Smooth muscle cell (in vitro differentiated cells): ENCODE data around the gene DESI2. TPM values are rescaled to one million over a fixed set of nuclear protein-coding genes. Genes with fewer than 3 reads are reported as not detected.

ENCODE experiments used
- DNase-seq: peaks from one replicate; lab custom pipeline; 2025; ENCODE audit not compliant: unreplicated experiment; lab: John Stamatoyannopoulos, UW
- H2AFZ ChIP-seq: fragments of 200-600 bp; sonication (generic); 2 replicates; pipeline ENCODE4 v1.6.0; 2016; ENCODE audit warnings: antibody characterized with exemption, low read depth, mild to moderate bottlenecking
- H3F3A ChIP-seq: fragments of 200-600 bp; sonication (generic); 2 replicates; pipeline ENCODE4 v1.6.0; 2017; ENCODE audit warnings: antibody characterized with exemption, low read depth
- H3K27ac ChIP-seq: fragments of 200-600 bp; sonication (generic); 2 replicates; pipeline ENCODE4 v1.5.1; 2016; ENCODE audit warnings: low read depth, mild to moderate bottlenecking
- H3K27me3 ChIP-seq: fragments of 200-600 bp; sonication (generic); 2 replicates; pipeline ENCODE4 v1.6.1; 2016; ENCODE audit warnings: low read depth, mild to moderate bottlenecking
- H3K36me3 ChIP-seq: fragments of 200-600 bp; sonication (generic); 2 replicates; pipeline ENCODE4 v1.5.1; 2016; ENCODE audit warnings: low read depth
- H3K4me1 ChIP-seq: fragments of 200-600 bp; sonication (generic); 2 replicates; pipeline ENCODE4 v1.5.1; 2016; ENCODE audit warnings: low read depth
- H3K4me2 ChIP-seq: fragments of 200-600 bp; sonication (generic); 2 replicates; pipeline ENCODE4 v1.6.0; 2016; ENCODE audit warnings: mild to moderate bottlenecking
- H3K4me3 ChIP-seq: fragments of 200-600 bp; sonication (generic); 2 replicates; pipeline ENCODE4 v1.5.1; 2016; ENCODE audit warnings: mild to moderate bottlenecking
- H3K79me2 ChIP-seq: fragments of 200-600 bp; sonication (generic); 2 replicates; pipeline ENCODE4 v1.6.0; 2016; ENCODE audit warnings: low read depth, mild to moderate bottlenecking
- H3K9ac ChIP-seq: fragments of 200-600 bp; sonication (generic); 2 replicates; pipeline ENCODE4 v1.6.0; 2016; ENCODE audit warnings: low read depth
- H3K9me3 ChIP-seq: fragments of 200-600 bp; sonication (generic); replicated peaks from 2 replicates; pipeline ENCODE4 v1.5.1; 2016; ENCODE audit warnings: low read depth
- H4K20me1 ChIP-seq: fragments of 200-600 bp; sonication (generic); 2 replicates; pipeline ENCODE4 v1.6.0; 2016; ENCODE audit warnings: low read depth
- CTCF ChIP-seq: fragments of 200-600 bp; sonication (generic); IDR thresholded peaks from 2 replicates; pipeline ENCODE4 v1.5.1; 2017; ENCODE audit warnings: borderline replicate concordance, mild to moderate bottlenecking, antibody characterized with exemption; ENCODE audit not compliant: insufficient read depth, poor library complexity, severe bottlenecking
- WGBS: methylation state at CpG from one replicate; pipeline ENCODE4 v1.1.7; 2016; ENCODE audit warnings: low lambda C conversion rate; 5-methylcytosine and 5-hydroxymethylcytosine counted together
- polyA plus RNA-seq: library from polyadenylated mRNA; unstranded; fragments of >200 nt; fragmentation: Nextera tagmentation; extraction: Ambion mirVana; gene quantifications from 2 replicates; pipeline ENCODE4 v1.2.1, GENCODE V29; 2016
- total RNA-seq: library from RNA; depleted of rRNA; stranded (reverse); fragments of >200 nt; gene quantifications from 2 replicates; pipeline ENCODE4 v1.2.3, GENCODE V29; 2014

The DESI2 gene
- total and polyA plus RNA-seq, 2 experiments from 2014 or later, result 31.5 to 56.3 TPM

- Histone ChIP-seq H2AFZ (no peak overlapping the region), H3F3A (no peaks in the 10 kb centered on the region), H3K9me3 (no peaks in the 10 kb centered on the region), H3K4me3 (no peak overlapping the region), H3K36me3 (no peaks in the 10 kb centered on the region), H3K4me1 (no peaks in the 10 kb centered on the region), H3K4me2 (no peak overlapping the region), H3K9ac (no peak overlapping the region), H4K20me1 (no peaks in the 10 kb centered on the region), H3K27ac (no peak overlapping the region), H3K79me2 (no peaks in the 10 kb centered on the region), H3K27me3 (no peaks in the 10 kb centered on the region)
- DNase-seq, result no peak
- 88% methylated on average over 5 of the region's 5 CpGs for WGBS
- no peak for TF ChIP-seq CTCF
These were observed 24.1 kb upstream of the DESI2 start for GRCh38 chr1:244628789-244629188.

- TF ChIP-seq CTCF, result no peak
- no peak overlapping the region for H3K4me3 ChIP-seq
- H3K27ac ChIP-seq, result no peak overlapping the region
- no peak overlapping the region for H2AFZ ChIP-seq
- H3K79me2 ChIP-seq, result no peaks in the 10 kb centered on the region
- no peaks in the 10 kb centered on the region for H4K20me1 ChIP-seq
- H3K9me3 ChIP-seq, result no peaks in the 10 kb centered on the region
- H3K4me1 ChIP-seq, result no peaks in the 10 kb centered on the region
- no peak for DNase-seq
- H3K9ac ChIP-seq, result no peak overlapping the region
- no peaks in the 10 kb centered on the region for H3K36me3 ChIP-seq
- no peak overlapping the region for H3K4me2 ChIP-seq
- H3K27me3 ChIP-seq, result peaks cover 4% of the 10 kb centered on the region
- no peaks in the 10 kb centered on the region for H3F3A ChIP-seq
These were observed 19.8 kb upstream of the DESI2 start for GRCh38 chr1:244633140-244633539.

- Histone ChIP-seq H3K4me3 (no peak overlapping the region), H3K4me2 (no peak overlapping the region), H3K9ac (no peak overlapping the region), H2AFZ (no peak overlapping the region), H4K20me1 (no peaks in the 10 kb centered on the region), H3K27ac (no peak overlapping the region), H3K4me1 (no peaks in the 10 kb centered on the region), H3K27me3 (peaks cover 8% of the 10 kb centered on the region), H3K9me3 (no peaks in the 10 kb centered on the region), H3K36me3 (no peaks in the 10 kb centered on the region), H3F3A (no peaks in the 10 kb centered on the region), H3K79me2 (no peaks in the 10 kb centered on the region)
- TF ChIP-seq CTCF, result no peak
- over 99% methylated on average over 6 of the region's 6 CpGs for WGBS
- no peak for DNase-seq
These were observed 18.4 kb upstream of the DESI2 start for GRCh38 chr1:244634546-244634945.

GRCh38 chr1:244636488-244637259 is 16.3 kb upstream of the DESI2 start:
- no peak overlapping the region for H3K9ac ChIP-seq
- H3K4me3 ChIP-seq, result no peak overlapping the region
- DNase-seq, result no peak
- no peaks in the 10 kb centered on the region for H3F3A ChIP-seq
- H3K4me1 ChIP-seq, result no peaks in the 10 kb centered on the region
- peaks cover 8% of the 10 kb centered on the region for H3K27me3 ChIP-seq
- H3K27ac ChIP-seq, result no peak overlapping the region
- H2AFZ ChIP-seq, result no peak overlapping the region
- 83% methylated on average over 10 of the region's 10 CpGs for WGBS
- H3K36me3 ChIP-seq, result no peaks in the 10 kb centered on the region
- no peaks in the 10 kb centered on the region for H3K79me2 ChIP-seq
- H3K9me3 ChIP-seq, result no peaks in the 10 kb centered on the region
- no peak for TF ChIP-seq CTCF
- no peaks in the 10 kb centered on the region for H4K20me1 ChIP-seq
- H3K4me2 ChIP-seq, result no peak overlapping the region
